HL-60 (cell line): ENCODE measurements around the gene CCDC88B.
A peak's percentile ranks its signal among the peaks of the same experiment; 100 is the strongest.

Source experiments
- DNase-seq, 2 experiments: peaks; one replicate each; pipeline ENCODE4 v3.0.0-alpha.2; 2010 to 2020; ENCODE audit warnings: low read depth in 1 of 2, low spot score in 1 of 2
- H3K27ac ChIP-seq: fragments of 250-450 bp; sonication (Bioruptor Pico); replicated peaks from 2 replicates; pipeline ENCODE4 v1.5.1; 2020; ENCODE audit warnings: mild to moderate bottlenecking, moderate library complexity
- H3K27me3 ChIP-seq: fragments of 250-450 bp; sonication (Bioruptor Pico); 2 replicates; pipeline ENCODE4 v1.5.1; 2021; ENCODE audit warnings: mild to moderate bottlenecking, moderate library complexity; ENCODE audit not compliant: insufficient read depth, poor library complexity, severe bottlenecking
- H3K4me3 ChIP-seq: replicated peaks from 2 replicates; pipeline ENCODE4 v1.5.1; 2011; ENCODE audit warnings: mild to moderate bottlenecking, control low read depth, low read length; ENCODE audit not compliant: insufficient read depth
- GABPA ChIP-seq: IDR thresholded peaks from 2 replicates; pipeline ENCODE4 v1.6.1; 2012; ENCODE audit warnings: low read depth
- POLR2AphosphoS5 ChIP-seq: IDR thresholded peaks from 2 replicates; pipeline ENCODE4 v1.6.1; 2012; ENCODE audit warnings: low read depth
- SPI1 ChIP-seq: IDR thresholded peaks from 2 replicates; pipeline ENCODE4 v1.6.1; 2012; ENCODE audit warnings: low read depth, mild to moderate bottlenecking, borderline replicate concordance
- TF ChIP-seq, protein P1 (sequence below): IDR thresholded peaks from one replicate; pipeline ENCODE4 v1.5.1; 2011; ENCODE audit warnings: low read length, control low read depth, inconsistent platforms; ENCODE audit not compliant: insufficient read depth
- TF ChIP-seq, protein P2 (sequence below): IDR thresholded peaks from 2 replicates; pipeline ENCODE4 v1.6.1; 2012; ENCODE audit warnings: low read depth; ENCODE audit not compliant: insufficient replicate concordance

CCDC88B gene

DNA sequence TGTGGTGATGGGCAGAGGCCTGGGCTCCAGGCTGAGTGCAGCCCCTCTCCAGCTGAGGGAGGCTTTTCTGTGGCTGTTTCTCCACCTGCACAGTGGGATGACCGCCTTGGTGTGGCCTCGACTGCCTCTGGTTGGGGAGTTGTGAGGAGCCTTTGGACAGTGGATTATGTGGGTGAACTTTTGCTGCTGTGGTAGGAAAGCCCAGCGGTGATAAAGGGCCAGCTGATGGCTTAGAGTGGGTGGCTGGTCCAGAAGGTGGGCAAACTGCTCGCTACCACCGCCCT is 36.0 kb upstream of the CCDC88B start:
- TF ChIP-seq POLR2AphosphoS5 (no peak), SPI1 (no peak), GABPA (no peak)
- TF ChIP-seq, protein P1, sequence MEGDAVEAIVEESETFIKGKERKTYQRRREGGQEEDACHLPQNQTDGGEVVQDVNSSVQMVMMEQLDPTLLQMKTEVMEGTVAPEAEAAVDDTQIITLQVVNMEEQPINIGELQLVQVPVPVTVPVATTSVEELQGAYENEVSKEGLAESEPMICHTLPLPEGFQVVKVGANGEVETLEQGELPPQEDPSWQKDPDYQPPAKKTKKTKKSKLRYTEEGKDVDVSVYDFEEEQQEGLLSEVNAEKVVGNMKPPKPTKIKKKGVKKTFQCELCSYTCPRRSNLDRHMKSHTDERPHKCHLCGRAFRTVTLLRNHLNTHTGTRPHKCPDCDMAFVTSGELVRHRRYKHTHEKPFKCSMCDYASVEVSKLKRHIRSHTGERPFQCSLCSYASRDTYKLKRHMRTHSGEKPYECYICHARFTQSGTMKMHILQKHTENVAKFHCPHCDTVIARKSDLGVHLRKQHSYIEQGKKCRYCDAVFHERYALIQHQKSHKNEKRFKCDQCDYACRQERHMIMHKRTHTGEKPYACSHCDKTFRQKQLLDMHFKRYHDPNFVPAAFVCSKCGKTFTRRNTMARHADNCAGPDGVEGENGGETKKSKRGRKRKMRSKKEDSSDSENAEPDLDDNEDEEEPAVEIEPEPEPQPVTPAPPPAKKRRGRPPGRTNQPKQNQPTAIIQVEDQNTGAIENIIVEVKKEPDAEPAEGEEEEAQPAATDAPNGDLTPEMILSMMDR: no peak
- TF ChIP-seq, protein P2, sequence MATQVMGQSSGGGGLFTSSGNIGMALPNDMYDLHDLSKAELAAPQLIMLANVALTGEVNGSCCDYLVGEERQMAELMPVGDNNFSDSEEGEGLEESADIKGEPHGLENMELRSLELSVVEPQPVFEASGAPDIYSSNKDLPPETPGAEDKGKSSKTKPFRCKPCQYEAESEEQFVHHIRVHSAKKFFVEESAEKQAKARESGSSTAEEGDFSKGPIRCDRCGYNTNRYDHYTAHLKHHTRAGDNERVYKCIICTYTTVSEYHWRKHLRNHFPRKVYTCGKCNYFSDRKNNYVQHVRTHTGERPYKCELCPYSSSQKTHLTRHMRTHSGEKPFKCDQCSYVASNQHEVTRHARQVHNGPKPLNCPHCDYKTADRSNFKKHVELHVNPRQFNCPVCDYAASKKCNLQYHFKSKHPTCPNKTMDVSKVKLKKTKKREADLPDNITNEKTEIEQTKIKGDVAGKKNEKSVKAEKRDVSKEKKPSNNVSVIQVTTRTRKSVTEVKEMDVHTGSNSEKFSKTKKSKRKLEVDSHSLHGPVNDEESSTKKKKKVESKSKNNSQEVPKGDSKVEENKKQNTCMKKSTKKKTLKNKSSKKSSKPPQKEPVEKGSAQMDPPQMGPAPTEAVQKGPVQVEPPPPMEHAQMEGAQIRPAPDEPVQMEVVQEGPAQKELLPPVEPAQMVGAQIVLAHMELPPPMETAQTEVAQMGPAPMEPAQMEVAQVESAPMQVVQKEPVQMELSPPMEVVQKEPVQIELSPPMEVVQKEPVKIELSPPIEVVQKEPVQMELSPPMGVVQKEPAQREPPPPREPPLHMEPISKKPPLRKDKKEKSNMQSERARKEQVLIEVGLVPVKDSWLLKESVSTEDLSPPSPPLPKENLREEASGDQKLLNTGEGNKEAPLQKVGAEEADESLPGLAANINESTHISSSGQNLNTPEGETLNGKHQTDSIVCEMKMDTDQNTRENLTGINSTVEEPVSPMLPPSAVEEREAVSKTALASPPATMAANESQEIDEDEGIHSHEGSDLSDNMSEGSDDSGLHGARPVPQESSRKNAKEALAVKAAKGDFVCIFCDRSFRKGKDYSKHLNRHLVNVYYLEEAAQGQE: no peak
- Histone ChIP-seq H3K27me3 (peaks cover 19% of the 10 kb centered on the region), H3K27ac (no peak overlapping the region), H3K4me3 (peak overlapping the region; percentile 47)
- DNase-seq: no peak

DNA sequence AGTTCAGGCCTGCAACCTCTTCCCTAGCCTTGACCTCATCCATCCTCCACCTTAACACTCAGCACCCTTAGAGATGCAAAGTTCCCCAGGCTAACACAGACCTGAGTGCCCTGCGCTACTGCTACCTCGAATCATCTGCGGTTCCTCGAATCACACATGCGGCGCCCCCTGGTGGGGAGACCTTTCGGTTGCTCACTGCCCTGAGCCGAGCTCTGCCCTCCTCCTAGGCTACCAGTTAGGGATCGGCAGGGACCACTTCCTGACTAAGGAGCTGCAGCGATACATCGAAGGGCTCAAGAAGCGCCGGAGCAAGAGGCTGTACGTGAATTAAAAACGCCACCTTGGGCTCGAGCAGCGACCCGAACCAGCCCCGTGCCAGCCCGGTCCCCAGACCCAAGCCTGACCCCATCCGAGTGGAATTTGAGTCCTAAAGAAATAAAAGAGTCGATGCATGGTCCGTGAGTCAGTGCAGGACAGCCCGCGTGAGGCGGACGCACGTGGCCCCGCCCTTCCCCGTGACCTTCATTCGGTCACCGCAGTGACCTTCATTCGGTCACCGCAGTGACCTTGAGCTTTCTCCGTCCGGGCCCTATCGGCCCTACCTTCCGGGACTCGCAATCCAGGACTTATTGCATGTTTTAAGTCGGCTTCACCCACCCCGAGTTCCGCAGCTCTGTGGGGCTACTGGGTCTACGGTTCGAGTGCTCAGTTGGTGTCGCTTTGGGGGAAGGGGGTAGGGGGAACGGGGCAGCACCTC is 35.5 kb upstream of the CCDC88B start:
- Histone ChIP-seq H3K4me3 (peak overlapping the region; percentile 47), H3K27me3 (peaks cover 14% of the 10 kb centered on the region), H3K27ac (peak overlapping the region; percentile 98)
- peak; percentile 92 to 96 for DNase-seq
- peak; percentile 69 for TF ChIP-seq POLR2AphosphoS5
- TF ChIP-seq, protein P1: peak; percentile 87
- TF ChIP-seq, protein P2: peak; percentile 5
- TF ChIP-seq GABPA: 0 out of 2 replicates have a peak, but pooled peaks have one; percentile 7
- peak; percentile 15; the same call in 1 of the 2 replicates for TF ChIP-seq SPI1

DNA sequence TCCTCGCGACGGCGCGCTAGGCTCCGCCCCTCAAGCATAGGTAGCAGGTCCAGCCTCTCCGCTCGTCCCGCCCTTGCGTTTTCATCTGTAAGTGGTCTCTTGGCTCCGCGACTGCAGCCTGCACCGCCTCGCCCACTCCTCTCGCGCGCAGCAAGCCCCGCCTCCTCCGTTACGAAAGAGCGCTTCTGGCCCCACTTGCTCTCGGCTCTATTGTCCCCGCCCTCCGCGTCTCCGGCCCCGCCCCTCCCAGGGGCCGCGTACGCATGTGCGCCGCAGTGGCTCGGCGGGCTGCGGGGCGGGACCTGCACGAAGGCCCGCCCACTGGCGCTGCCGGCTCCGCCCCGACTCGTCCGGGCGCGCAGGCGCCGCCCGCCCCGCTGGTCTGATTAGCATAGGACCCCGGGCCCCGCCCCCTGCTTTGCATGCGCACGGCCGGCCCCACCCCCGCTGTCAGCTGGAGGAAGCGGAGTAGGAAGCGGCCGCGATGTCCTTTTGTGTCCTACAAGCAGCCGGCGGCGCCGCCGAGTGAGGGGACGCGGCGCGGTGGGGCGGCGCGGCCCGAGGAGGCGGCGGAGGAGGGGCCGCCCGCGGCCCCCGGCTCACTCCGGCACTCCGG is 34.8 kb upstream of the CCDC88B start, which contains the start of gene ESRRA:
TSS of gene ESRRA (plus strand) at position 450 of the 616 bp plus-strand sequence. CDS start 1,656 bp downstream, outside the sequence.
- Histone ChIP-seq H3K27ac (peak within 1 kb of the TSS; percentile 98), H3K27me3 (peaks cover 7% of the 10 kb centered on the region), H3K4me3 (peak within 1 kb of the TSS; percentile 53)
- peak; percentile 99 for DNase-seq
- TF ChIP-seq, protein P1: no peak
- TF ChIP-seq POLR2AphosphoS5 (no peak), SPI1 (no peak), GABPA (no peak)
- TF ChIP-seq, protein P2: no peak
